H1 (cell line): ENCODE data around the gene INCENP. TPM values are rescaled to one million over a fixed set of nuclear protein-coding genes. Genes with fewer than 3 reads are reported as not detected.

Source experiments
- CHD2 ChIP-seq: IDR thresholded peaks from 2 replicates; pipeline ENCODE4 v1.6.1; 2012; ENCODE audit warnings: low read length, improper control_type of control experiment
- polyA plus RNA-seq, 7 experiments: library from polyadenylated mRNA; depleted of rRNA in 3 of 7; stranded (reverse) in 5 of 7; unstranded in 2 of 7; fragments of >200 nt in 5 of 7; fragments of 200-250 nt in 2 of 7; gene quantifications; 1 replicate in 5 of 7; 2 replicates in 1 of 7; 4 replicates in 1 of 7; pipeline versions ENCODE4 v1.2.1 to v1.2.3, GENCODE V29; 2011 to 2013; ENCODE audit warnings: missing spikeins in 2 of 7, mixed read lengths in 2 of 7
- total RNA-seq: library from RNA; stranded (reverse); fragmentation: NEBNext Ultra II Directional; extraction: Animal tissue kit (Norgen Biotek cat#: 25700); gene quantifications from 2 replicates; pipeline ENCODE4 v1.2.1, GENCODE V29; 2021
- TF ChIP-seq, protein P1 (sequence below): IDR thresholded peaks from 2 replicates; pipeline ENCODE4 v1.6.1; 2012; ENCODE audit warnings: inconsistent platforms

INCENP gene
- total and polyA plus RNA-seq, 2 of the 8 experiments (the other 6 are each of a cell fraction or from before 2014, with no cell fraction given) = 25.4 to 132 TPM

DNA sequence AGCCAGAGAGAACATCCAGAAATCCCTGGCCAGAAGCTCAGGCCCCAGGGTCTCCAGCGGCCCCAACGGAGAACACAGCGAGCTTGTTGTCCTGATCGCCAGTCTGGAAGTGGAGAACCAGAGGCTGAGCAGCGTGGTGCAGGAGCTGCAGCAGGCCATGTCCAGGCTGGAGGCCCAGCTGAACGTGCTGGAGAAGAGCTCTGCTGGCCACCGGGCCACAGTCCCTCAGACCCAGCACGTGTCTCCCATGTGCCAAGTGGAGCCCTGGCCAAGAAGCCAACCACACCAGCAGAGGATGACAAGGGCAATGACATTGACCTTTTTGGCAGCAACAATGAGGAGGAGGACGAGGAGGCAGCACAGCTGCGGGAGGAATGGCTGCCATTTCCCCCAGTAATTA, 45.6 kb downstream of the INCENP start (continued):
- TF ChIP-seq, protein P1, sequence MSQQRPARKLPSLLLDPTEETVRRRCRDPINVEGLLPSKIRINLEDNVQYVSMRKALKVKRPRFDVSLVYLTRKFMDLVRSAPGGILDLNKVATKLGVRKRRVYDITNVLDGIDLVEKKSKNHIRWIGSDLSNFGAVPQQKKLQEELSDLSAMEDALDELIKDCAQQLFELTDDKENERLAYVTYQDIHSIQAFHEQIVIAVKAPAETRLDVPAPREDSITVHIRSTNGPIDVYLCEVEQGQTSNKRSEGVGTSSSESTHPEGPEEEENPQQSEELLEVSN = no peak
- no peak for TF ChIP-seq CHD2
